Neutrophil (primary cell): ENCODE measurements around the gene DAB2IP.

Experiments used
- H3K27ac ChIP-seq: fragments of 200-600 bp; sonication (generic); 2 replicates; pipeline ENCODE4 v1.5.1; 2016; ENCODE audit warnings: mild to moderate bottlenecking, moderate library complexity
- H3K27me3 ChIP-seq: fragments of 200-600 bp; sonication (generic); 2 replicates; pipeline ENCODE4 v1.6.0; 2016; ENCODE audit warnings: mild to moderate bottlenecking
- H3K36me3 ChIP-seq: fragments of 200-600 bp; sonication (generic); 2 replicates; pipeline ENCODE4 v1.5.1; 2017
- H3K4me1 ChIP-seq, 2 experiments: fragments of 200-600 bp in 1 of 2; sonication (generic) in 1 of 2; 1 replicate in 1 of 2; 2 replicates in 1 of 2; pipeline versions ENCODE4 v1.5.1 to v1.6.1; 2013 to 2016; ENCODE audit warnings: low read depth in 1 of 2, low read length in 1 of 2, mild to moderate bottlenecking in 1 of 2, moderate library complexity in 1 of 2; ENCODE audit not compliant: control insufficient read depth in 1 of 2, insufficient read depth in 1 of 2
- H3K4me3 ChIP-seq, 2 experiments: fragments of 200-600 bp in 1 of 2; sonication (generic) in 1 of 2; 1 replicate in 1 of 2; 2 replicates in 1 of 2; pipeline ENCODE4 v1.5.1; 2013 to 2016; ENCODE audit warnings: low read depth in 1 of 2, low read length in 1 of 2, mild to moderate bottlenecking in 1 of 2, moderate library complexity in 1 of 2
- H3K9me3 ChIP-seq: fragments of 200-600 bp; sonication (generic); 2 replicates; pipeline ENCODE4 v1.5.1; 2016
- TF ChIP-seq, protein P1 (sequence below): fragments of 200-600 bp; sonication (generic); IDR thresholded peaks from 2 replicates; pipeline ENCODE4 v1.5.1; 2016; ENCODE audit warnings: antibody characterized with exemption

DAB2IP gene

DNA sequence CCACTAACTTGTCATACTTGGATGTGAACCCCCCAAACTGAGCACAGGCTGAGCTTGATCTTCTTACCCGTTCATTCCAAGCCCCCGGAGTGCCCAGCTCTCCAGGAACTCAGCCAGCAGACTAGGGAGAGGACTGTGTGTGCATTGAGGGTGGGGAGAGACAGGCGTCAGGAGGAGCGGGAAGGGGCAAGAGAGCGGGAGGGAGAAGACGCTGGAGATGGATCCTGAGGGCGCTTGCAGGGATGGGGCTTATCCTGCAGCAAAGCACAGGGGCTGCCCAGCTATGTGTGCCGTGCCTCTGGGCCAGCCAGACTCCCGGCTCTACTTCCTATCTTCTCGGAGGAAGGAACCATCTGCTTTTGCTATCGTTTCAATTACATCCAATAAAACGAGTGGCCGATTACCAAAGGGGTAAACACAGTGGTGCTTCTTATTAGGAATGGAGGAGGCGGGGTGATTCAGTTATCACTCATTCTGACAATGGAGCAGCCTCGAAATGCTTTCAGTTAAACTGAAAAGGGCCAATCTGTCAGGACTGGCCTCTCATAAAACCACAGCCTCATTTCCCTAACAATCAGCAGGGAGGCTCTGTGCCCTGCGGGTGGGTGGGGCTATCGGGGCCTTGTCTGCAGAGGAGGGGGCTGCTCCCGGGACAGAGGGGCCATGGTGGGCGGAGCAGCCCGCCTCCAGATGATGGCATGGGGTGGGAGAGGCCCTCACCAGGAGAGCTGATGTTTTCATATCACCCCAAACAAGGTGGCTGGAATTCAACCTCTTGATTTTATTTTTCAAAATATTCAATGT is 168.2 kb downstream of the DAB2IP start:
- Histone ChIP-seq H3K9me3 (no peaks in the 10 kb centered on the region), H3K27ac (no peak overlapping the region), H3K4me3 (no peak overlapping the region), H3K27me3 (peaks cover 17% of the 10 kb centered on the region), H3K4me1 (no peaks in the 10 kb centered on the region), H3K36me3 (no peaks in the 10 kb centered on the region)
- TF ChIP-seq, protein P1, sequence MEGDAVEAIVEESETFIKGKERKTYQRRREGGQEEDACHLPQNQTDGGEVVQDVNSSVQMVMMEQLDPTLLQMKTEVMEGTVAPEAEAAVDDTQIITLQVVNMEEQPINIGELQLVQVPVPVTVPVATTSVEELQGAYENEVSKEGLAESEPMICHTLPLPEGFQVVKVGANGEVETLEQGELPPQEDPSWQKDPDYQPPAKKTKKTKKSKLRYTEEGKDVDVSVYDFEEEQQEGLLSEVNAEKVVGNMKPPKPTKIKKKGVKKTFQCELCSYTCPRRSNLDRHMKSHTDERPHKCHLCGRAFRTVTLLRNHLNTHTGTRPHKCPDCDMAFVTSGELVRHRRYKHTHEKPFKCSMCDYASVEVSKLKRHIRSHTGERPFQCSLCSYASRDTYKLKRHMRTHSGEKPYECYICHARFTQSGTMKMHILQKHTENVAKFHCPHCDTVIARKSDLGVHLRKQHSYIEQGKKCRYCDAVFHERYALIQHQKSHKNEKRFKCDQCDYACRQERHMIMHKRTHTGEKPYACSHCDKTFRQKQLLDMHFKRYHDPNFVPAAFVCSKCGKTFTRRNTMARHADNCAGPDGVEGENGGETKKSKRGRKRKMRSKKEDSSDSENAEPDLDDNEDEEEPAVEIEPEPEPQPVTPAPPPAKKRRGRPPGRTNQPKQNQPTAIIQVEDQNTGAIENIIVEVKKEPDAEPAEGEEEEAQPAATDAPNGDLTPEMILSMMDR: no peak

DNA sequence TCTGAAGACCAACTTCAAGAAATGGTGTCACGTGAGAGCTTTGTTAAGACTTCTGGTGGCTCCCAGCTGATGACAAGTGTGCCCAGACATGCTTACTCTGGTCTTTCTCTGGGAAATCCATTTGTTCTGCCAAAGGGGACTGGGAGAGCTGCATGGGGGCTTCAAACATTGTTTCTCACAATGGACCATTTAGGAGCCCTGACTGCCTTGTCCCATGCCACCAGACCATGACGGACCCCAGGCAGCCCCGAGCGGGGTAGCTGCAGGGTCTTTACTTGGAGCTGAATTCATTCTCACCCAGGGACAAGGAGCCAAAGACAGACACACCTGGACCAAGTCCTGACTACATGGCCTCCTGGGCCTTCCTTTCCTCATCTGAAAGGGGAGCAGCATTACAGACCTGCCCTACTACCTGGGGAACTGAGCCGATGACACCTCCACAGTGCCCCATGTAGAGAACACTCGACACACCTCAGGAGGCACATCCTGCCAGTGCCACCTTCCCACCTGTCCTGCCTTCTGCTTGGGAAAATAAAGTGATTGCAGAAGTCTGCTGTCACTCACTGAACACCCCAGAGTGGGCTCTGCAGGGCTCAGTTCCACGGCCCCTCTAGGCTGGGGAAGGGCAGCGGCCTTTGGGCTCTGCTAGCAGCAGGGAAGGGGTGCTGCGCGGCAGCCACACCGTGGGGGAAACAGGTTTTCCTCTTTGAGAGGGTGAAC is 169.0 kb downstream of the DAB2IP start:
- Histone ChIP-seq H3K27me3 (peaks cover 17% of the 10 kb centered on the region), H3K36me3 (no peaks in the 10 kb centered on the region), H3K4me3 (no peak overlapping the region), H3K9me3 (no peaks in the 10 kb centered on the region), H3K4me1 (no peaks in the 10 kb centered on the region), H3K27ac (no peak overlapping the region)
- TF ChIP-seq, protein P1: no peak

DNA sequence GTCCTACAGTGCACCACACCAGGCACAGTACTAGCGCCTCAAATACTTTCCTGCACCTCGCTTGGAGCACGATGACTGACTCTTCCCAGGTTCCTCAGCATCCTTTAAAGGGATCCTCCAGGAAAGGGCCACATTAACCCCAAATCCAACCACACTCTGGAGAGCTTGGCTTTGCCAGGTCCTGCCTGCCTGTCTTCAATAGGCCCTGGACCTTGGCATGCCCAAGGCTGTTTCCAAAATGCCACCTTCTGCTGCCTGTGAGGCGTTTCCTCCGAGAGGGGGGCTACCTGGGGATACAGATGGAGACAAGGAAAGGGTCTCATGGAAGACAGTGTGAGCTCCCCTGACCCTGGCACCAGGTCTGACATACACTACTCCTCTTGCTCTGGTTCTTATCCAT is 169.9 kb downstream of the DAB2IP start:
- TF ChIP-seq, protein P1: no peak
- no peaks in the 10 kb centered on the region for H3K4me1 ChIP-seq
- H3K27me3 ChIP-seq: peaks cover 17% of the 10 kb centered on the region
- H3K4me3 ChIP-seq: no peak overlapping the region
- no peaks in the 10 kb centered on the region for H3K36me3 ChIP-seq
- no peaks in the 10 kb centered on the region for H3K9me3 ChIP-seq
- no peak overlapping the region for H3K27ac ChIP-seq

DNA sequence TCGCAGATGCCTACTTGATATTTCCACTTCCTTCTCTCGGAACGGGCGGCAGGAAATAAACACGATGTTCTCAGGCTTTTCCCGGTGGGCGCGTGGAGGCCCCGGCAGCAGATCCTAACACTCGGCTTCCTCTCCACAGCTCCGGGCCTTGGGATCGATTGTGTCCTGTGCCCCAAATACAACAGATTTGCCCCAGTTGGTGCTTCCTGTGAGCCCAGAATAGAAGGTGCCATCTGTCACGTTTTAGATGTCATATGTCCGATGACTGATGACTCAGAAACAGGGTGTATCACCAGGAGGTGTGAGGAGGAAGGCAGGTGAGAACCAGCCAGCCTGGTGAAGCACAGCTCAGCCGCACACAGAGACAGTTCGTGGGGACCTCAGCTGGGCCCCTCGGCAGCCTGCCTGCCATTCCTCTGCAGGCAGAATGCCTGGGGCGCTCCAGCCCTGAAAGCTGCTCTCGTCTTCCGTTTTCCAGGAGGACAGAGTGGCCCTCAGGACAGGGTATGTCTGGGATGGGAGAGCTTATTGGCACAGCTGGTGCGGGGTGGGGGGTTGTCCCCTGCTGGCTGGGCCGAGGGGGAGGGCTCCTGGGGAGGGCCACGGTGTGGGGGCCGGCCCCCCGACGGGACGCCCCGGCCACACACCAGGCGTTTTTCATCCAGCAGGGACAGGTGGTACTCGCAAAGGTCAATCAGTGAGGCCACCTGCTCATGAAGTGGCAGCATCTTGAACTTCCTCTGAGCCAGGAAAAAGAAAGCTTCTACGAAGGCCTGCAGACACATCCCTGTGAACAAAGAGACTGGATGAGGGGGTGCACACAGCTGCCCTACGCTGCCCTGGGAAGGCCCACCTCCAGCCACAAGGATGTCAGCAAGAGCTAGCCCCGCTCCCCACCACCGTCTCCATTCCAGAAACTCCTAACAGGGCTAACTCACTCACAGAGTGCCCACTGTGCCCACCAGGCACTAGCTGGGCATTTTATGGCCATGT is 171.0 kb downstream of the DAB2IP start:
- TF ChIP-seq, protein P1: no peak
- peaks cover 17% of the 10 kb centered on the region for H3K27me3 ChIP-seq
- no peak overlapping the region for H3K4me3 ChIP-seq
- H3K36me3 ChIP-seq: no peaks in the 10 kb centered on the region
- no peaks in the 10 kb centered on the region for H3K4me1 ChIP-seq
- no peaks in the 10 kb centered on the region for H3K9me3 ChIP-seq
- H3K27ac ChIP-seq: no peak overlapping the region

DNA sequence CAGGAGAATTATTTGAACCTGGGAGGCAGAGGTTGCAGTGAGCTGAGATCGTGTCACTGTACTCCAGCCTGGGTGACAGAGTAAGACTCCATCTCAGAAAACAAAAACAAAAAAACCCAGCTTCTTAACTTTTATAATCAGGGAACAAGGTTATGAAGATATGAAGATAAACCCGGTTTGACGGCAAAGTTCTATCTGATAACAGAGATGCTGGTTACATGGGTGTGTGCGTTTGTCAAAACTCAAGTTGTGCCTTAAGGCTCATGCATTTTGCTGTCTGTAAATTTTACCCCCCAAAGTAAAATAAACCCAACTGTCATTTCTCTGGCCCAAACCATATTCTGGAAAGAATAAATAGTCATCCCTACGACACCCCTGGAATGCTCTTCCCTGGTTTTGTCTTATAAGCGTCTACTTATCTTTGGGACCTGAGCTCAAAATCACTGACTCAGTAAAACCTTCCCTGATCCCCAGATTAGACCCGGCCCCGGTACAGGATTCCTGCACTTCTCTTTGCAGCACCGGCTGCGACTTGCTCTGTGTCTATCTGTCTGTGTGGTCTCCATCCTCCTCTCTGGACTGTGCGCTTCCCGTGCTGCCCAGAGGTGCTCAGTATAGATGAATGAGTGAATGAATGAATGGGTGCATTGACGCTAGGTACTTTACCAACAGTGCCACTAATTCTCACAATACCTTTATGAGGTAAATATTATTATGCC is 172.2 kb downstream of the DAB2IP start:
- Histone ChIP-seq H3K27me3 (peaks cover 17% of the 10 kb centered on the region), H3K9me3 (no peaks in the 10 kb centered on the region), H3K4me1 (no peaks in the 10 kb centered on the region), H3K36me3 (no peaks in the 10 kb centered on the region), H3K27ac (no peak overlapping the region), H3K4me3 (no peak overlapping the region)
- TF ChIP-seq, protein P1: no peak
